Neuronal stem cell (in vitro differentiated cells): ENCODE results near the gene MCC.

Experiments
- DNase-seq: peaks from one replicate; pipeline ENCODE4 v3.0.0-alpha.2; 2013; ENCODE audit warnings: low spot score
- H2AFZ ChIP-seq: one replicate; pipeline ENCODE4 v1.6.1; 2013; ENCODE audit warnings: mild to moderate bottlenecking, low read length, inconsistent platforms
- H2AK5ac ChIP-seq: 2 replicates; pipeline ENCODE4 v1.6.1; 2013; ENCODE audit warnings: low read depth, mild to moderate bottlenecking, inconsistent platforms, low read length, moderate library complexity, mixed read lengths
- H2BK120ac ChIP-seq: 2 replicates; pipeline ENCODE4 v1.6.1; 2013; ENCODE audit warnings: low read depth, mild to moderate bottlenecking, inconsistent platforms, low read length, moderate library complexity, mixed read lengths
- H2BK12ac ChIP-seq: one replicate; pipeline ENCODE4 v1.6.1; 2013; ENCODE audit warnings: low read length, inconsistent platforms
- H2BK15ac ChIP-seq: 2 replicates; pipeline ENCODE4 v1.6.1; 2013; ENCODE audit warnings: mild to moderate bottlenecking, low read length, inconsistent platforms, mixed read lengths
- H2BK5ac ChIP-seq: one replicate; pipeline ENCODE4 v1.6.1; 2013; ENCODE audit warnings: inconsistent platforms, mild to moderate bottlenecking, low read length, moderate library complexity
- H3K14ac ChIP-seq: one replicate; pipeline ENCODE4 v1.6.1; 2013; ENCODE audit warnings: low read length, inconsistent platforms
- H3K18ac ChIP-seq: 2 replicates; pipeline ENCODE4 v1.6.1; 2013; ENCODE audit warnings: low read length, inconsistent platforms
- H3K23ac ChIP-seq: 2 replicates; pipeline ENCODE4 v1.6.1; 2013; ENCODE audit warnings: low read depth, mild to moderate bottlenecking, mixed read lengths, low read length, inconsistent platforms; ENCODE audit not compliant: poor library complexity
- H3K27ac ChIP-seq: replicated peaks from 3 replicates; pipeline ENCODE4 v1.5.1; 2013; ENCODE audit warnings: low read length, inconsistent platforms
- H3K27me3 ChIP-seq, 3 experiments: 2 replicates each; pipeline ENCODE4 v1.6.1; 2013; ENCODE audit warnings: low read length in 3 of 3, mild to moderate bottlenecking in 2 of 3, inconsistent platforms in 1 of 3, low read depth in 1 of 3, mixed read lengths in 1 of 3, moderate library complexity in 1 of 3; ENCODE audit not compliant: control insufficient read depth in 3 of 3, insufficient read depth in 3 of 3
- H3K36me3 ChIP-seq, 2 donors: replicated peaks in 1 of 2; 2 replicates each; pipeline ENCODE4 v1.6.1; 2013; ENCODE audit warnings: low read length in 2 of 2; ENCODE audit not compliant: control insufficient read depth in 2 of 2, insufficient read depth in 2 of 2
- H3K4ac ChIP-seq: 2 replicates; pipeline ENCODE4 v1.6.1; 2013; ENCODE audit warnings: inconsistent platforms, mild to moderate bottlenecking, low read length, moderate library complexity
- H3K4me1 ChIP-seq, 2 donors: 1 replicate in 1 of 2; 2 replicates in 1 of 2; pipeline ENCODE4 v1.6.1; 2013; ENCODE audit warnings: low read length in 2 of 2, low read depth in 1 of 2; ENCODE audit not compliant: control insufficient read depth in 2 of 2, insufficient read depth in 1 of 2
- H3K4me2 ChIP-seq: one replicate; pipeline ENCODE4 v1.6.1; 2013; ENCODE audit warnings: mild to moderate bottlenecking, low read length, inconsistent platforms; ENCODE audit not compliant: insufficient read depth, poor library complexity, severe bottlenecking
- H3K4me3 ChIP-seq, 2 donors: 2 replicates each; pipeline ENCODE4 v1.5.1; 2013; ENCODE audit warnings: low read length in 2 of 2, mild to moderate bottlenecking in 2 of 2, inconsistent platforms in 1 of 2, moderate library complexity in 1 of 2
- H3K79me1 ChIP-seq: one replicate; pipeline ENCODE4 v1.6.1; 2013; ENCODE audit warnings: low read depth, mild to moderate bottlenecking, inconsistent platforms, low read length, moderate library complexity
- H3K9ac ChIP-seq: one replicate; pipeline ENCODE4 v1.6.1; 2013; ENCODE audit warnings: mild to moderate bottlenecking, low read depth, low read length, inconsistent platforms; ENCODE audit not compliant: poor library complexity
- H3K9me3 ChIP-seq, 2 donors: replicated peaks in 1 of 2; 2 replicates each; pipeline versions ENCODE3 to v1.6.1; 2013; ENCODE audit warnings: low read length in 2 of 2, mild to moderate bottlenecking in 2 of 2, inconsistent platforms in 1 of 2, low read depth in 1 of 2, mixed read lengths in 1 of 2, moderate library complexity in 1 of 2; ENCODE audit not compliant: control insufficient read depth in 2 of 2, insufficient read depth in 1 of 2
- H4K8ac ChIP-seq: one replicate; pipeline ENCODE4 v1.6.1; 2013; ENCODE audit warnings: low read depth, mild to moderate bottlenecking, inconsistent platforms, low read length, moderate library complexity
- H4K91ac ChIP-seq: one replicate; pipeline ENCODE4 v1.6.1; 2013; ENCODE audit warnings: low read length, low read depth, mild to moderate bottlenecking, inconsistent platforms; ENCODE audit not compliant: poor library complexity
- WGBS, 2 donors: extraction: QIAGEN DNeasy Blood & Tissue Kit; methylation state at CpG; one replicate each; pipeline ENCODE4 v1.1.7; 2013; ENCODE audit warnings: missing lambda C conversion rate in 2 of 2, mixed read lengths in 1 of 2; ENCODE audit not compliant: insufficient read length in 2 of 2, insufficient replicate concordance in 1 of 2; ENCODE audit errors: extremely low coverage in 2 of 2; 5-methylcytosine and 5-hydroxymethylcytosine counted together

MCC gene

GRCh38 chr5:113255105-113255504, 233.1 kb downstream of the MCC start:
- Histone ChIP-seq H3K4ac (no peak overlapping the region), H3K9ac (no peak overlapping the region), H2AFZ (no peak overlapping the region), H3K4me1 (peaks cover 1 to 8% of the 10 kb centered on the region in 2 donors), H3K27ac (no peak overlapping the region), H3K9me3 (peaks cover 4 to 7% of the 10 kb centered on the region in 2 donors), H2BK5ac (no peak overlapping the region), H2BK15ac (no peak overlapping the region), H2BK120ac (no peak overlapping the region), H3K36me3 (no peaks in the 10 kb centered on the region), H3K23ac (no peak overlapping the region), H3K14ac (no peak overlapping the region), H3K4me2 (no peak overlapping the region), H3K79me1 (no peaks in the 10 kb centered on the region), H3K4me3 (no peak overlapping the region), H3K27me3 (no peaks in the 10 kb centered on the region), H2AK5ac (no peak overlapping the region), H4K8ac (no peak overlapping the region), H2BK12ac (no peak overlapping the region), H4K91ac (no peak overlapping the region), H3K18ac (no peak overlapping the region)
- no peak for DNase-seq
- no CpG with 5 or more reads among the region's 4 CpGs for WGBS, 2 donors

- Histone ChIP-seq H3K4me2 (no peak overlapping the region), H3K79me1 (no peaks in the 10 kb centered on the region), H3K14ac (no peak overlapping the region), H2AFZ (no peak overlapping the region), H3K4me1 (peaks cover 1 to 10% of the 10 kb centered on the region in 2 donors), H3K36me3 (no peaks in the 10 kb centered on the region), H3K27me3 (no peaks in the 10 kb centered on the region), H3K4ac (no peak overlapping the region), H3K23ac (no peak overlapping the region), H3K9ac (no peak overlapping the region), H3K4me3 (no peak overlapping the region), H3K27ac (no peak overlapping the region), H3K18ac (no peak overlapping the region), H4K91ac (no peak overlapping the region), H2AK5ac (no peak overlapping the region), H2BK15ac (no peak overlapping the region), H2BK12ac (no peak overlapping the region), H4K8ac (no peak overlapping the region), H3K9me3 (peaks cover 0 to 4% of the 10 kb centered on the region in 2 donors), H2BK120ac (no peak overlapping the region), H2BK5ac (no peak overlapping the region)
- WGBS, 2 donors: no CpG with 5 or more reads among the region's 3 CpGs
- DNase-seq: no peak
These were observed 235.2 kb downstream of the MCC start for GRCh38 chr5:113253037-113253436.

DNA sequence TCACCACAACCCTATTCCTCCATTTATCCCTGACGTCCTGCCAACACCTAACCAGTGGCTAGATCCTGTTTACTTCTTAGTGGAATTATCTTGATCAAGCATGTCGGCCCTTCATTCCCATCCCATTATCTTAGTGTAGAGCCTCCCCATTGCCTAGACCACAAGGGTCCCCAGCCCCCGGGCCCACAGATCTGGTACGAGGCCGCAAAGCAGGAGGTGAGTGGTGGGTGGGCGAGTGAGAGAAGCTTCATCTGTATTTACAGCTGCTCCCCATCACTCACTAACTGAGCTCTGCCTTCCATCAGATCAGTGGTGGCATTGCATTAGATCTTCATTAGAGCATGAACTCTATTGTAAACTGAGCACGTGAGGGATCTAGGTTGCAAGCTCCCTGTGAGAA, 236.2 kb downstream of the MCC start:
- Histone ChIP-seq H4K8ac (no peak overlapping the region), H2AK5ac (no peak overlapping the region), H3K23ac (no peak overlapping the region), H4K91ac (no peak overlapping the region), H3K4ac (no peak overlapping the region), H3K36me3 (no peaks in the 10 kb centered on the region), H2BK12ac (no peak overlapping the region), H3K9me3 (peaks cover 4 to 6% of the 10 kb centered on the region in 2 donors), H2BK15ac (no peak overlapping the region), H2BK120ac (no peak overlapping the region), H3K79me1 (no peaks in the 10 kb centered on the region), H2AFZ (no peak overlapping the region), H3K27me3 (no peaks in the 10 kb centered on the region), H3K4me2 (no peak overlapping the region), H3K27ac (no peak overlapping the region), H3K14ac (no peak overlapping the region), H3K9ac (no peak overlapping the region), H3K18ac (no peak overlapping the region), H3K4me3 (no peak overlapping the region), H2BK5ac (no peak overlapping the region), H3K4me1 (peaks cover 1 to 10% of the 10 kb centered on the region in 2 donors)
- no peak for DNase-seq
- WGBS, 2 donors: no CpG with 5 or more reads among the region's 7 CpGs

DNA sequence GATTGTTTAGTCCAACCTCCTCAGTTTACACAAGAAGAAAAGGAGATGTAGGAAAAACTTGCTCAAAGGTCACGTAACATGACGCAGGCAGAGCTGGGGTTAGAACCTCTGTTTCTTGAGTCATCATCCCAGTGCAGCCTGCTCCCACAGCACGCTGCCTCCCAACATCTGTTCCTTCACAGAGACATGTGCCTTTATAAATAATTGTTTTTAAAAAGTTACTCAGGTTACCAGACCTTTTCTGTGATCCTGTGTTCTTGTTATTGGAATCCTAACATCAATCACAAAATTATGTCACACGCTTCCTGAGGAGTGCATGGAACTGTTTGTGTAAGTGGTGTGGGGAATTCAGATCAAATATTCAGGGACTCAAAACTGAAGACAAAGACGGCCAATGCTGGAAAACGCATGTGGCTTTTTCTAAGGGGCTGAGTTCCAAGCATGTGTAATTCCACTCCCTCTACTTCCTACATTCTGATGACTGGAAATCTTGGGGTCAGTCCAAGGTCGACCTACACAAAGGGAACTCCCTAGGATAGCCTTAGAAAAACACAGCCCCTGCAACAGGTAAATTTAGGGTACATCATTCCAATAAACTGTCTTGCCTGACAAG, 237.8 kb downstream of the MCC start:
- H3K9me3 ChIP-seq: peaks cover 4 to 17% of the 10 kb centered on the region in 2 donors
- no peak overlapping the region for H2AK5ac ChIP-seq
- H2BK12ac ChIP-seq: no peak overlapping the region
- H3K4ac ChIP-seq: no peak overlapping the region
- no peak overlapping the region for H2BK15ac ChIP-seq
- H4K8ac ChIP-seq: no peak overlapping the region
- peak overlapping the region; percentile 2 for H2AFZ ChIP-seq
- peaks cover 6 to 10% of the 10 kb centered on the region in 2 donors for H3K4me1 ChIP-seq
- DNase-seq: no peak
- H4K91ac ChIP-seq: no peak overlapping the region
- no peak overlapping the region for H3K4me2 ChIP-seq
- H3K23ac ChIP-seq: no peak overlapping the region
- no CpG with 5 or more reads among the region's 7 CpGs for WGBS, 2 donors
- H2BK5ac ChIP-seq: no peak overlapping the region
- H3K36me3 ChIP-seq: no peaks in the 10 kb centered on the region
- H3K4me3 ChIP-seq: no peak overlapping the region
- no peak overlapping the region for H3K27ac ChIP-seq
- H3K14ac ChIP-seq: no peak overlapping the region
- no peaks in the 10 kb centered on the region for H3K79me1 ChIP-seq
- no peak overlapping the region for H3K9ac ChIP-seq
- no peak overlapping the region for H3K18ac ChIP-seq
- H3K27me3 ChIP-seq: no peaks in the 10 kb centered on the region
- H2BK120ac ChIP-seq: no peak overlapping the region
